Stimulated activated CD8-positive, alpha-beta memory T cell treated with anti-CD3 and anti-CD28 coated beads, Interleukin-2, amount 100 ng/mL, for 1 hour (primary cell): ENCODE data around the gene HNRNPA1.
"Not testable (repeated sequence)": the region's sequence is repeated elsewhere in the genome, so short reads cannot be mapped to it uniquely, and the experiment has no call there.

Source experiments
- DNase-seq, 2 donors: peaks; one replicate each; pipeline ENCODE4 v3.0.0-alpha.2; 2020; ENCODE audit warnings: low read depth in 2 of 2

Gene HNRNPA1

GRCh38 chr12:54280468-54281260 is at the start of gene HNRNPA1:
Gene HNRNPA1 (plus strand): TSS chr12:54280726. CDS start chr12:54280808, 82 bp downstream.
- peak; percentile 85 to 88 for DNase-seq

- DNase-seq: not testable (repeated sequence)
Measured at GRCh38 chr12:54231269-54231668, 49.3 kb upstream of the HNRNPA1 start.

- DNase-seq: no peak
Measured at GRCh38 chr12:54232790-54233189, 47.7 kb upstream of the HNRNPA1 start.

GRCh38 chr12:54238531-54238930 is 42.0 kb upstream of the HNRNPA1 start:
- DNase-seq: no peak

GRCh38 chr12:54239620-54240019 is 40.9 kb upstream of the HNRNPA1 start:
- no peak for DNase-seq

GRCh38 chr12:54240129-54240528 is 40.4 kb upstream of the HNRNPA1 start:
- DNase-seq: no peak

- DNase-seq: no peak
Measured at GRCh38 chr12:54240971-54241588, 39.4 kb upstream of the HNRNPA1 start.

- DNase-seq: no peak
Measured at GRCh38 chr12:54246011-54246641, 34.4 kb upstream of the HNRNPA1 start.

GRCh38 chr12:54249489-54249888 is 31.0 kb upstream of the HNRNPA1 start:
- no peak for DNase-seq

GRCh38 chr12:54251667-54252284 is 28.8 kb upstream of the HNRNPA1 start:
- no peak for DNase-seq

- no peak for DNase-seq
Measured at GRCh38 chr12:54253240-54253639, 27.3 kb upstream of the HNRNPA1 start.

- DNase-seq: no peak
Measured at GRCh38 chr12:54257332-54257731, 23.2 kb upstream of the HNRNPA1 start.

GRCh38 chr12:54258201-54258681 is 22.3 kb upstream of the HNRNPA1 start:
- DNase-seq: no peak

GRCh38 chr12:54259194-54260011 is 21.1 kb upstream of the HNRNPA1 start:
- peak in 1 of 2 donors; percentile 16 for DNase-seq

- no peak for DNase-seq
Measured at GRCh38 chr12:54261815-54262402, 18.6 kb upstream of the HNRNPA1 start.

GRCh38 chr12:54262403-54262925 is 18.1 kb upstream of the HNRNPA1 start:
- DNase-seq: no peak

- DNase-seq: no peak
Measured at GRCh38 chr12:54265364-54265812, 15.1 kb upstream of the HNRNPA1 start.

- no peak for DNase-seq
Measured at GRCh38 chr12:54266852-54267251, 13.7 kb upstream of the HNRNPA1 start.

GRCh38 chr12:54270345-54270744 is 10.2 kb upstream of the HNRNPA1 start:
- DNase-seq: no peak

- DNase-seq: no peak
Measured at GRCh38 chr12:54272214-54272613, 8.3 kb upstream of the HNRNPA1 start.

- no peak for DNase-seq
Measured at GRCh38 chr12:54273981-54274380, 6.5 kb upstream of the HNRNPA1 start.
